NCI-H146 (cell line): Measurements from ENCODE around the gene GRAMD1B.
"Not testable (repeated sequence)": the region's sequence is repeated elsewhere in the genome, so short reads cannot be mapped to it uniquely, and the experiment has no call there.

Source experiments
- DNase-seq: peaks from one replicate; lab custom pipeline; 2025; lab: John Stamatoyannopoulos, UW

The GRAMD1B gene

DNA sequence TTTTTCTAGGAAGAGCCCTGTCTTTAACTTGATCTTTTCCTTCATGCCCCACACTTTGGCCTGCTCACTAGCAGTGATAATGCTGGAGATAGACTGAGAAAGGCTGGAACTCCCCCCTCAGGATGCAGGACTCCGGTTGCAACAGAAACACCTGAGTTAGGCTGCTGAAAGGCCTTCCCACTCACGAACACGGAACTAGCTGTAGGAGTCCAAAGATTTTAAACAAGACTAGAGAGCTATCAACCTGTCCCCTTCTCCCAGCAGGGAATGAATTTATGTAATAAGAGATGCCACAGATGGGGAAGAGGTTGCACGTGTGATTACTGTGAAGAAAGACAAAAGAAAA, 211.4 kb downstream of the GRAMD1B start:
- no peak for DNase-seq

DNA sequence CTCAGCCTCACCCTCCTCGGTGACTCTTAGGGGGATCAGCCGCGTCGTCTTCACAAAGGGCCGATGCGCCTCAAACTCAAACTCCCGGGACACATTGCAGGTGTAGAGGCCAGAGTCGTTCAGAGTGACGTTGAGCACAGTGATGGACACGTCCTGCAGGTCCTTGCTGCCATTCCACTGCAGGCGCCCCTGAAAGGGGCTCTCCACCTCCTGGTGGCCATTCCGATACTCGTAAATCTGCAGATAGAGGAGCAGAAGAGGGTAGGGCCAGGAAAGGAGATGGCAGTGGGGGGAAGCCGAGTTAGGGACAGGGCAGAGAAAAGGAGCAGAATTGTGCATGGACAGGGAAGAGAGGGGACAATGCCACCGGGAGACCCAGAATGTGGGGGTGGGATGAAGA, 212.4 kb downstream of the GRAMD1B start:
- no peak for DNase-seq

GRCh38 chr11:123645286-123645975, 215.4 kb downstream of the GRAMD1B start:
- DNase-seq, result no peak

GRCh38 chr11:123650901-123651300, 220.8 kb downstream of the GRAMD1B start:
- no peak for DNase-seq

DNA sequence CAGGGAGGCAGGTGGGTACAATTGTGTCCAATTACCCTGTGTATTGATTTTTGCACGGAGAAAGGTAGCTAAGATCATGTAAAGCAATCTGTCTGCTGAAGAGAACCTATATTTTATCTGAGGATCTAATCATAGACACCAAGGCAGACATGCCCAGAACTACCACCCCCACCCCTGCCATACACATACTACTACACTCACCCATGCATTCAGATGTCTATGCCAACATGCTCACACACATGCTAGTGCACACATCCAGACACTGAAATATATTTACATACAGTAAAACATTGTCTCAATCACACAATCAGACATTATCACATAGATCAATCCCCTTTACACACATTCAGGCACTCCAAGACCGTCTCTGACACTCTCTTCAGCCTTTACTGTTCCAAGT, 222.5 kb downstream of the GRAMD1B start:
- no peak for DNase-seq

DNA sequence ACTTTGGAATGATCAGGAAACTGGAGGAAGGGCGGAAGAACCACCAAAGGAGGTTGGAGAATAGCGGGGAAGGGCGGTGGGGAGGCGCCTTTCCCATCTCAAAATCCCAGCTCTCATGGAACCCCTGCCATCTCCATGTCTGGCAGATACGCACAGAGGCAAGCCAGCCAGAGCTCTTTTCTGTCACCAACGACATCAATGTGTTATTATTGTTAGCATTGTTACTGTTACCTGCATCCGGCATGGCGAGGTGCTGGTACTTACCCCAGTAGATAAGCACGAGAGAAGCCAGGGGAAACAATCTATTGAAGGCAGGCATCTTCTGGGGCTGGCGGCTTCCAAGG, 223.4 kb downstream of the GRAMD1B start:
- no peak for DNase-seq

GRCh38 chr11:123653827-123654565, 223.9 kb downstream of the GRAMD1B start:
- no peak for DNase-seq

DNA sequence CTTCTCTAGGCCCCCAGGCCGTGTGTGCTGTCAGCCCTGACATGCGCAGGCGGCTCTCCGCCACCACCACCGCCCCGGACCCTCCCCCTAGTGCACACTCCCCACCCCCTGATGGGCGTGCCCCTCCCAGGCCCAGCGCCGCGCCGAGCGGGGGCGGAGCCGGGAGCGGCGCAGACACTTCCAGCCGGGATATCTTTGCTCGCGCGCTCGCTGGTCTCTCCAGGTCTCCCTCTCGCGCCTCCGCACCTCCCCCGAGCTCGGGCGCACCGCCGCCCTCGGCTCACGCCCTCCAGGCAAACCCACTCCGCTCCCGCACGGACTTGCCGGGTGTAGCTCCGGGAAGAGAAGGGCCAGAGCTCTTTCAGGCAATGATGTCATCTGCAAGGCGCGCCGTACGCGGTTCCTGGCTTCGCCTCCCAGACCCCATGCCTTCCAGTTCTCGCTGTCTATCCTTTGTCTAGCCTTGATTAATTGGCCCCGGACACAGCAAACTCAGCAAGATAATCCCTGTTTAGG, 224.6 kb downstream of the GRAMD1B start, which contains the start of gene SCN3B:
SCN3B (minus strand) TSS at position 59 of the 516 bp plus-strand sequence. CDS start 823 bp downstream, outside the sequence.
- peak; percentile 76 for DNase-seq

DNA sequence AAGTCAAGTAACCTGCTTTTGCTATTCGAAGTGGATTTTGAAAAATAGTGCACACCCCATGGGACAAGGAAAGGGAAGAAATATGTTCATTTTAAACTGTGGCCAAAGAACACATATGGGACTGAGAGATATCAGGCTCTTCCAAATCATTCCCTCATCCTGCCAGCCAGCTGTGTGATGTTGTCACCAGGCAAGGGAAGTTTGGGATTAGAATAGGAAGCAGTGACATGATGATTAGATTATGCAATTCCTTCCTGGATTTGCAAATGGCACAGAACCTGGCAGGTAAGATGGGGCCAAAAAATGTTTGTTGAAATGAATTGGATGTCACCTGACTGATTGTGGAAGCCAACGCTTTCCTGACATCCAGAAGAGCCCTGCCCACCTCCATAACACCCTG, 229.2 kb downstream of the GRAMD1B start:
- no peak for DNase-seq

- DNase-seq, result not testable (repeated sequence)
These were observed 229.9 kb downstream of the GRAMD1B start for GRCh38 chr11:123659965-123660364.

GRCh38 chr11:123665306-123665705, 235.2 kb downstream of the GRAMD1B start:
- DNase-seq, result no peak

GRCh38 chr11:123670081-123670480, 240.0 kb downstream of the GRAMD1B start:
- no peak for DNase-seq

- DNase-seq, result no peak
These were observed 241.5 kb downstream of the GRAMD1B start for GRCh38 chr11:123671534-123671933.

DNA sequence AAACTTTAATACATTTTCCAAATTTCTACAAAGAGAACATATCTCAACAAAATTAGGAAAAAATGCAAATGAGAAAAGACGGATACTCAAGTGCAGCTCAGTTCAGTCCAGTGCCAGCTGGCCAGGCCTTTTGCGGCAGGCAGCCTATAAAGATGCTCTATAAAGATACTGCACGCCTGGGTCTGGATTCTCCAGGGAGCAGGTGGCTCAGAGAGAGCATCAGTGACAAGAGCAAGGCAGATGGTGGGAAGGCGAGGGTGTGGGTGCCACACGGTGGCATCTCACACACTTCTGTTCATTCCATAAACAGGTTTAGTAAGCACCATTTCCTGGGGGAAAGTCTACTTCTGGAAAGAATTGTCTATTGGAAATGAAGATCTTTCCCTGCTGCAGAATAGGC, 242.5 kb downstream of the GRAMD1B start:
- DNase-seq, result no peak

DNA sequence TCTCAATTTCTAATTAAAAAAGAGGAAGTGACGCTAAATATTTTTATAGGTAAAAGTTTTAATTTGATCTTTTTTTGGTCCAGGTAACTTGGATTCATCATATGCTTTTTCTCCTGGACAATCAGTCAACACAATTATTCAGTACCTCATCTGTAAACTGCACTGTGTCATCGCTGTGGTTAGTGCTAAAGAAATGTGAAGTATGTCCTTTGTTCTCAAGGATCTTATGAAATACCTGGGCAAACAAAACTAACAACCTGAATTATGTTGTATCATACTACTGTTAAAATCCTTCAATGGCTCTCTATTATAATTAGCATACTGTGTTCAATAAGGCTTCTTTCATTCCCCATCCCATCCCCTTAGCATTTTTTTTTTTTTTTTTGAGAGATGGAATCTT, 244.2 kb downstream of the GRAMD1B start:
- no peak for DNase-seq
